Calu3 (cell line): ENCODE data around the gene NKX3-2. TPM values are rescaled to one million over a fixed set of nuclear protein-coding genes. Genes with fewer than 3 reads are reported as not detected.

Source experiments
- BruUV-seq: library from RNA; stranded (reverse); fragments of 400-500 nt; replicated peaks from 2 replicates; lab custom pipeline; 2021; lab: Mats Ljungman, UMichigan
- CTCF ChIA-PET: fragments of 300-600 bp; sonication (Branson Sonifier 250); formaldehyde crosslinking; loops from one replicate; lab custom pipeline; 2022; ENCODE audit warnings: antibody characterized with exemption; lab: Charles Lee
- DNase-seq: peaks from one replicate; pipeline ENCODE4 v3.0.0; 2022
- H3K27ac Mint-ChIP-seq: one replicate; pipeline ENCODE4 v1.8.0; 2022; ENCODE audit warnings: mixed read lengths; ENCODE audit not compliant: unreplicated experiment
- H3K27me3 Mint-ChIP-seq: one replicate; pipeline ENCODE4 v1.8.0; 2022; ENCODE audit warnings: mixed read lengths; ENCODE audit not compliant: unreplicated experiment
- H3K36me3 Mint-ChIP-seq: one replicate; pipeline ENCODE4 v1.8.0; 2022; ENCODE audit warnings: mild to moderate bottlenecking, moderate library complexity, mixed read lengths; ENCODE audit not compliant: insufficient read depth, unreplicated experiment
- H3K4me1 Mint-ChIP-seq: one replicate; pipeline ENCODE4 v1.8.0; 2022; ENCODE audit warnings: mild to moderate bottlenecking, low read depth, mixed read lengths; ENCODE audit not compliant: unreplicated experiment
- H3K4me3 Mint-ChIP-seq: one replicate; pipeline ENCODE4 v1.8.0; 2022; ENCODE audit warnings: mild to moderate bottlenecking, low read depth, moderate library complexity, mixed read lengths; ENCODE audit not compliant: unreplicated experiment
- H3K9me3 Mint-ChIP-seq: one replicate; pipeline ENCODE4 v1.8.0; 2022; ENCODE audit warnings: low read depth, mixed read lengths; ENCODE audit not compliant: unreplicated experiment
- intact Hi-C: fragments of 100-400 bp; cut with micrococcal nuclease; formaldehyde crosslinking; loops from one replicate; pipeline ENCODE4 v1.10.0; 2022; ENCODE audit not compliant: unreplicated experiment
- total RNA-seq: library from RNA; stranded (reverse); gene quantifications from 2 replicates; pipeline ENCODE4 v1.2.3, GENCODE V29; 2022
- TF ChIP-seq, protein P1 (sequence below): fragments of 200-600 bp; IDR thresholded peaks from one replicate; pipeline ENCODE4 v1.8.0; 2022; ENCODE audit warnings: antibody characterized with exemption; ENCODE audit not compliant: unreplicated experiment

NKX3-2 gene
- total RNA-seq, 1 experiment from 2014 or later: not detected

DNA sequence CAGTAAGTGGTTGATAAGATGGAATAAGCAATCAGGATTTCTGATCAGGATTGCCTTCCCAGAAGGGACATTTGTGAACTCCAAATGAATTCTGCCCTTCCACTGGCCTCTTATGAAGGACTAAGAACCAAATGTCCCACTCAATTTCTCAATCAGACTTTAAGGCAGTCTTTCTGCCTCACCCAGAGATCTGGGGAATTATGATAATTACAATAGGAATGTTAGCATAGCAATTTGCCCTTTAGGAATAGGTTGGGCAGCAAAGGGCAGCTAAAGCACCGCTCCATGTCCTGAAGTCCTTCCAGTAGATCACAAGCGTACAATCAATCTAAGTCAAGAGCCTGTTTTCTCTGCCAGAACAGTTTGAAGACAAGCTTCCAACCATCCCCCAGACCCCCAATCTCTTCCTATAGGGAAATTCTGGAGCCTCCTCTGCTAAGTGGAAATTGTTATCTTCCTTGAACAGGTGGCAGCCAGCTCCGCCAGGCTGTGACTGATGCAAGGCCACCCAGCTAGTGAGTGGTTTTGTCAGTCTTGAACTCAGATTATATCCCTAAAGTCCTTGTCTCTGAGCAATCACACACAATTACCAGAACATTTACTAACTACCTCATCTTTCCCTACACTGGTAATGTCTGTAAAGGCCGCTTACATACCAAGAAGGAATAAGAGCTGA, 18.6 kb downstream of the NKX3-2 start:
- no peaks in the 10 kb centered on the region for H3K36me3 Mint-ChIP-seq
- CTCF ChIA-PET: no interaction called here
- H3K27me3 Mint-ChIP-seq: no peaks in the 10 kb centered on the region
- no peak overlapping the region for H3K4me3 Mint-ChIP-seq
- no peak for DNase-seq
- no peaks in the 10 kb centered on the region for H3K9me3 Mint-ChIP-seq
- intact Hi-C loops: no loop called here
- H3K27ac Mint-ChIP-seq: no peak overlapping the region
- no peaks in the 10 kb centered on the region for H3K4me1 Mint-ChIP-seq
- no TSS peak for BruUV-seq
- TF ChIP-seq, protein P1, sequence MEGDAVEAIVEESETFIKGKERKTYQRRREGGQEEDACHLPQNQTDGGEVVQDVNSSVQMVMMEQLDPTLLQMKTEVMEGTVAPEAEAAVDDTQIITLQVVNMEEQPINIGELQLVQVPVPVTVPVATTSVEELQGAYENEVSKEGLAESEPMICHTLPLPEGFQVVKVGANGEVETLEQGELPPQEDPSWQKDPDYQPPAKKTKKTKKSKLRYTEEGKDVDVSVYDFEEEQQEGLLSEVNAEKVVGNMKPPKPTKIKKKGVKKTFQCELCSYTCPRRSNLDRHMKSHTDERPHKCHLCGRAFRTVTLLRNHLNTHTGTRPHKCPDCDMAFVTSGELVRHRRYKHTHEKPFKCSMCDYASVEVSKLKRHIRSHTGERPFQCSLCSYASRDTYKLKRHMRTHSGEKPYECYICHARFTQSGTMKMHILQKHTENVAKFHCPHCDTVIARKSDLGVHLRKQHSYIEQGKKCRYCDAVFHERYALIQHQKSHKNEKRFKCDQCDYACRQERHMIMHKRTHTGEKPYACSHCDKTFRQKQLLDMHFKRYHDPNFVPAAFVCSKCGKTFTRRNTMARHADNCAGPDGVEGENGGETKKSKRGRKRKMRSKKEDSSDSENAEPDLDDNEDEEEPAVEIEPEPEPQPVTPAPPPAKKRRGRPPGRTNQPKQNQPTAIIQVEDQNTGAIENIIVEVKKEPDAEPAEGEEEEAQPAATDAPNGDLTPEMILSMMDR: no peak

DNA sequence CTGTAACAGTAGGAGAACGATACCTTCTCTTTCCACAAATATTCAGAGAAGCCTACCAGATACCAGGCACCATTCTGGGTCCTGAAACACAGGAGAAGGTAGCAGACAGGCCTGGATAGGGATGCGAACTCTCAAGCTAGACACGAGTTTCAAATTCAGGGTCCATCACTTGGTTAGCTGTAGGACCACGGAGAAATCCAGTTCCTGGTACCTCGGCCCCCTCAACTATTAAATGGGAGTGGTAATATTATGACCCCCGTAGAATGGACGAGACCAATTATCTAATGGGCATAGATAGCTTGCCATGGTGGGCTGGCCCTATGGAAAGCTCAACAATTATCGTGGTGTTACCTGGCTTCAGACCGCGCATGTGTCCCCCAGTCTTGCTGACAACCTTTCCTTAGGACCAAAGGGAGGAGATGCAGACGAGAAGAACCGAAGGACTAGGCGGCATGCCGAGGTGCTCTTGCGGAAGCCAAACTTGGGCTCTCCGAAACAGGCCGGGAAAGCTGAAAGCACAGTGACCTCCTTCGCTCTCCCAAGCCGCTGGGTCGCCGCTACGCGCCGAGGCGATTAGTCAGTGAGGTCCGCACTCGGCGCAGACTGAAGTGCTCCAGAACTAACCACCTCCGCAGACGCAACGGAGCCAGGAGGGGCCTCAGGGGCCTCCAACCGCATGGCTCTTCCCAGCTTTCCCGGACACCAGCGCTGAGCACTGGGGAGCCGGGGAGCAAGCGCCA, 19.6 kb downstream of the NKX3-2 start:
- no peak overlapping the region for H3K27ac Mint-ChIP-seq
- no peak for DNase-seq
- no peak overlapping the region for H3K4me3 Mint-ChIP-seq
- no peaks in the 10 kb centered on the region for H3K36me3 Mint-ChIP-seq
- TF ChIP-seq, protein P1: no peak
- H3K9me3 Mint-ChIP-seq: no peaks in the 10 kb centered on the region
- no TSS peak for BruUV-seq
- H3K4me1 Mint-ChIP-seq: no peaks in the 10 kb centered on the region
- CTCF ChIA-PET: no interaction called here
- intact Hi-C loops: no loop called here
- no peaks in the 10 kb centered on the region for H3K27me3 Mint-ChIP-seq

DNA sequence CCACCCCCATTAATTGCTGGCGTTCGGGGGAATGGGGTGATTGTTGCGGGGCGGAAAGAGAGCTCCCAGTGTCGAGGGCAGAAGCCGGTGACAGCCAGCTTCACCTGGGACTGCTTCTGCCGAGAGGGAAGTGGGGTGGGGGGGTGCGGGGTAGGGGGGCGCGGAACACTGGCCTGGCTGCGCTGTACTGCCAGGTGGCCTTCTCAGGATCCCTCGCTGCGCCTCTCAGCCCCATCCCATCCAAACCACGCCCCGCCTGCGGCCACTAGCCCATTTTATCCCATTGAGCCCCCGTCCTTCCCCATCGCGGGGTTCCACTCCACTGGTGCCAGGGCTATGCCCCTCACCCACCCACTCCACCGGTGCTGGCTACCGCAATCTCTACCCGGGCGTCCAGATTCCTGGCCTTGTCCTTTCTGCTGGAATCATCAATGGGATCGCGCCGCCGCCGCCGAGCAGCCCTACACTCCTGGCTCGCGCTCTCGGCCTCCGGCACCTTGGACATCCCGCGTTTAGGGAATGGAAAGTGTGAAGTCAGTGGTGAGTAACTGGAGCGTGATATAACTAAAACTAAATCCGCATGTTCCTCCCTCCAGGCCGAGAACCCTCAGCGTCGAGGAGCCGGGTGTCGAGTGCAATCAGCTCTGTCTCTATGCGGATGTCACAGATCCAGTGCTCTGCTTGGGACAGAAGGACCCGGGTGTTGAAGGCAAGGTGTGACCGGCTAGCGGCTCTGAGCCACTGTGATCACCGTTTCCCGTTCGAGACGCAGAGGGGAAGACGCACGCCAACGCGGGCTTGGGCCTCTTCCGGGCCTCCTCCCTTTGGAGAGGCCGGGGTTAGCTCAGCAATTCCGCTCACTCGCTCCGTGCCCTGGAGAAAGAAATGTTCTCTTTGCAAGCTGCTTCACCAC, 20.5 kb downstream of the NKX3-2 start:
- Mint-ChIP-seq H3K27me3 (no peaks in the 10 kb centered on the region), H3K4me3 (no peak overlapping the region), H3K4me1 (no peaks in the 10 kb centered on the region), H3K27ac (no peak overlapping the region), H3K9me3 (no peaks in the 10 kb centered on the region), H3K36me3 (no peaks in the 10 kb centered on the region)
- TF ChIP-seq, protein P1: no peak
- intact Hi-C loops: no loop called here
- BruUV-seq: no TSS peak
- CTCF ChIA-PET: no interaction called here
- no peak for DNase-seq

DNA sequence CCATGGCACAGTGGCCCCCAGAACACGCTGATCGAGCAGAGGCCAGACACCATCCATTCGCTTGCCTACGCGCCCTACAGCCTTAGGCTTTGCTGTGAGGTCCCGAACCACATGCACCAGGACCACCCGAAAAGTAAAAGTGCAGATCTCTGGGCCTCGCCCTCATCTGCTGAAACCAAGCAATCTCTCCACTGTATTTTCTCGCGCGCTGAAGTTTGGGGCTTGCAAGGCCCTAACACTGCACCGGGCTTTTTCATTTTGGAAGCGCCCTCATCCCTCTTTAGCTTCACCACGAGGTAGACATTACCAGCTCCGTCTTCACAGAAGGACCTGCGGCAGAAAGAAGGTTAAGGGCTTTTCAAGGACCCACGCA, 21.2 kb downstream of the NKX3-2 start:
- intact Hi-C loops: no loop called here
- Mint-ChIP-seq H3K36me3 (no peaks in the 10 kb centered on the region), H3K27ac (no peak overlapping the region), H3K27me3 (no peaks in the 10 kb centered on the region), H3K9me3 (no peaks in the 10 kb centered on the region), H3K4me1 (no peaks in the 10 kb centered on the region), H3K4me3 (no peak overlapping the region)
- CTCF ChIA-PET: interaction anchor here (0.6 kb wide), 1 partner anchor 11 kb away, joined by 3 read pairs; no protein-coding TSS in a partner anchor
- DNase-seq: no peak
- no TSS peak for BruUV-seq
- TF ChIP-seq, protein P1: no peak
